ENCODE data around the gene C12orf57.

DNA sequence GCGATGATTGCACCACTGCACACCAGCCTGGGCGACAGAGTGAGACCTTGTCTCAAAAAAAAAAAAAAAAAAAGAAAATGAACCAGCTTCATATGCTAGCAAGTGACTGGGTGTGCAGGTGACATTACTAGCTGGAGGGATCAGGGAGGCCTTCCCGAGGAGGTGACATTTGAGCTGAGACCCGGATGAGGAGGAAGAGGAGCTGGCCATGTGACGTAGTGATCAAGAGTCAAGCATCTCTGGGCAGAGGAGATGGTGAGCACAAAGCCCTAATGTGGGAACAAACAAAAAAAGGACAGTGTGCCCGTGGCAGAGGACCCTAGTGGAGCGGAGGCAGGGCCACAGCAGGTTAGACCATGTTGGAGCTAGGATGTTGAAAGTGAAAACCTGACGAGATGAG, 3.8 kb downstream of the C12orf57 start:
- TF ChIP-seq, protein P1, sequence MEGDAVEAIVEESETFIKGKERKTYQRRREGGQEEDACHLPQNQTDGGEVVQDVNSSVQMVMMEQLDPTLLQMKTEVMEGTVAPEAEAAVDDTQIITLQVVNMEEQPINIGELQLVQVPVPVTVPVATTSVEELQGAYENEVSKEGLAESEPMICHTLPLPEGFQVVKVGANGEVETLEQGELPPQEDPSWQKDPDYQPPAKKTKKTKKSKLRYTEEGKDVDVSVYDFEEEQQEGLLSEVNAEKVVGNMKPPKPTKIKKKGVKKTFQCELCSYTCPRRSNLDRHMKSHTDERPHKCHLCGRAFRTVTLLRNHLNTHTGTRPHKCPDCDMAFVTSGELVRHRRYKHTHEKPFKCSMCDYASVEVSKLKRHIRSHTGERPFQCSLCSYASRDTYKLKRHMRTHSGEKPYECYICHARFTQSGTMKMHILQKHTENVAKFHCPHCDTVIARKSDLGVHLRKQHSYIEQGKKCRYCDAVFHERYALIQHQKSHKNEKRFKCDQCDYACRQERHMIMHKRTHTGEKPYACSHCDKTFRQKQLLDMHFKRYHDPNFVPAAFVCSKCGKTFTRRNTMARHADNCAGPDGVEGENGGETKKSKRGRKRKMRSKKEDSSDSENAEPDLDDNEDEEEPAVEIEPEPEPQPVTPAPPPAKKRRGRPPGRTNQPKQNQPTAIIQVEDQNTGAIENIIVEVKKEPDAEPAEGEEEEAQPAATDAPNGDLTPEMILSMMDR (IDR thresholded peaks at IDR 0.05; ENCODE audit: poor library complexity), result no peak
- TF ChIP-seq EZH2phosphoT487 (IDR thresholded peaks at IDR 0.05; ENCODE audit: low read depth, severe bottlenecking, unreplicated experiment), result no peak
- no peak for TF ChIP-seq EZH2 (IDR thresholded peaks at IDR 0.05; ENCODE audit: borderline replicate concordance)

Data from hepatocyte (in vitro differentiated cells).